ENCODE measurements around the gene FLRT2. TPM values are rescaled to one million over a fixed set of nuclear protein-coding genes. Genes with fewer than 3 reads are reported as not detected.

The FLRT2 gene
- polyA plus RNA-seq, 3 donors, result 0.01 TPM; not detected in 2

DNA sequence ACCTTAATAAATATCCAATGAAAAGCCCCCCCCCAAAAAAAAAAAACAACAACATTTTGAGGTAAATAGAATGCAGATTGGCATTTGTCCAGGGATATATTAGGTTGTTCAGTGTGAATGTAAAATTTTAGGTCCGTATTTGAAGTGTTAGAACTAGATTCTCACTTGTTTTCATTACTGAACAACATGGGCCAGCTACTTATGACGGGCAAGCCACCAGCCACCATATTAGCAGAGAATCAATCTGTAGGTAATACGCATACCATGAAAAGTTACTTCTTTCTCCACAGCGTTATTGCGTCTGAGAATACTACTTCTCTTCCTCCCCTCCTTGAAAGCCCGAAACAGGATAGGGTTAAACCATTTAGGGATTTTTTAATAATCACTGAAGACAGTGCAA lies 5.4 kb downstream of the FLRT2 start:
- no peak overlapping the region for H3K27ac ChIP-seq (ENCODE audit: low read depth in 1 of 2, low read length in 2 of 2)
- peaks cover 32 to 39% of the 10 kb centered on the region in 2 donors for H3K4me1 ChIP-seq (ENCODE audit: control insufficient read depth in 1 of 2, insufficient read depth in 2 of 2, low read length in 2 of 2)
- H3K9ac ChIP-seq (ENCODE audit: insufficient read depth, low read length, poor library complexity, severe bottlenecking), result no peak overlapping the region
- no peaks in the 10 kb centered on the region for H3K79me2 ChIP-seq (ENCODE audit: insufficient read depth, low read length)
- peaks cover 68 to 84% of the 10 kb centered on the region in 2 donors for H3K27me3 ChIP-seq (ENCODE audit: control insufficient read depth in 2 of 2, insufficient read depth in 2 of 2, low read length in 2 of 2)
- H3K36me3 ChIP-seq (replicated peaks in 1 of 2; ENCODE audit: control insufficient read depth in 1 of 2, insufficient read depth in 2 of 2, low read length in 2 of 2), result no peaks in the 10 kb centered on the region
- TF ChIP-seq CTCF (IDR thresholded peaks at IDR 0.05), result no peak
- no peak for DNase-seq
- H3K9me3 ChIP-seq (replicated peaks in 1 of 2; ENCODE audit: control insufficient read depth in 1 of 2, insufficient read depth in 1 of 2, low read length in 2 of 2), result peaks cover 0 to 34% of the 10 kb centered on the region in 2 donors
- no peak overlapping the region for H2AFZ ChIP-seq (ENCODE audit: insufficient read depth, low read depth, low read length, poor library complexity, severe bottlenecking)
- no peaks in the 10 kb centered on the region for H4K20me1 ChIP-seq (ENCODE audit: insufficient read depth, low read length)
- peaks cover 34% of the 10 kb centered on the region for H3K4me1 Mint-ChIP-seq
- no peak overlapping the region for H3K4me2 ChIP-seq (replicated peaks; ENCODE audit: extremely low read depth, low read length, poor library complexity, severe bottlenecking)
- H3K4me3 ChIP-seq (replicated peaks in 1 of 3; ENCODE audit: low read depth in 2 of 3, low read length in 3 of 3), result no peak overlapping the region
- H3K36me3 Mint-ChIP-seq, result peaks cover 5 to 18% of the 10 kb centered on the region in 2 donors
- intact Hi-C loops (cut with micrococcal nuclease), result no loop called here
- WGBS (ENCODE audit: insufficient coverage), result no CpG with 5 or more reads among the region's 6 CpGs
- no peak overlapping the region for H3K27ac Mint-ChIP-seq
- peaks cover 66 to 84% (median 69%) of the 10 kb centered on the region in 3 donors for H3K27me3 Mint-ChIP-seq (ENCODE audit: low read depth in 3 of 3)
- peaks cover 0 to 20% (median 15%) of the 10 kb centered on the region in 7 donors for H3K9me3 Mint-ChIP-seq
- peak overlapping the region in 1 of 2 donors; percentile 64 for H3K4me3 Mint-ChIP-seq

GRCh38 chr14:85535991-85536832 lies 6.3 kb downstream of the FLRT2 start:
- WGBS (ENCODE audit: insufficient coverage), result no CpG with 5 or more reads among the region's 8 CpGs
- no peak overlapping the region for H3K4me2 ChIP-seq (replicated peaks; ENCODE audit: extremely low read depth, low read length, poor library complexity, severe bottlenecking)
- no peak overlapping the region for H3K9ac ChIP-seq (ENCODE audit: insufficient read depth, low read length, poor library complexity, severe bottlenecking)
- Mint-ChIP-seq H3K4me3 (peak overlapping the region in 1 of 2 donors; percentile 33), H3K4me1 (peaks cover 26% of the 10 kb centered on the region), H3K27ac (no peak overlapping the region), H3K36me3 (peaks cover 5 to 13% of the 10 kb centered on the region in 2 donors), H3K9me3 (peaks cover 0 to 17% (median 12%) of the 10 kb centered on the region in 7 donors), H3K27me3 (ENCODE audit: low read depth in 3 of 3) (peaks cover 58 to 75% (median 60%) of the 10 kb centered on the region in 3 donors)
- DNase-seq, result no peak
- H2AFZ ChIP-seq (ENCODE audit: insufficient read depth, low read depth, low read length, poor library complexity, severe bottlenecking), result no peak overlapping the region
- no peaks in the 10 kb centered on the region for H4K20me1 ChIP-seq (ENCODE audit: insufficient read depth, low read length)
- intact Hi-C loops (cut with micrococcal nuclease), result no loop called here
- H3K27ac ChIP-seq (ENCODE audit: low read depth in 1 of 2, low read length in 2 of 2), result no peak overlapping the region
- no peaks in the 10 kb centered on the region for H3K36me3 ChIP-seq (replicated peaks in 1 of 2; ENCODE audit: control insufficient read depth in 1 of 2, insufficient read depth in 2 of 2, low read length in 2 of 2)
- no peak overlapping the region for H3K4me3 ChIP-seq (replicated peaks in 1 of 3; ENCODE audit: low read depth in 2 of 3, low read length in 3 of 3)
- TF ChIP-seq CTCF (IDR thresholded peaks at IDR 0.05), result peak; percentile 26
- peaks cover 0 to 25% of the 10 kb centered on the region in 2 donors for H3K9me3 ChIP-seq (replicated peaks in 1 of 2; ENCODE audit: control insufficient read depth in 1 of 2, insufficient read depth in 1 of 2, low read length in 2 of 2)
- no peaks in the 10 kb centered on the region for H3K79me2 ChIP-seq (ENCODE audit: insufficient read depth, low read length)
- peaks cover 25 to 30% of the 10 kb centered on the region in 2 donors for H3K4me1 ChIP-seq (ENCODE audit: control insufficient read depth in 1 of 2, insufficient read depth in 2 of 2, low read length in 2 of 2)
- H3K27me3 ChIP-seq (ENCODE audit: control insufficient read depth in 2 of 2, insufficient read depth in 2 of 2, low read length in 2 of 2), result peaks cover 61 to 75% of the 10 kb centered on the region in 2 donors

All from CD14-positive monocyte (primary cell).